GM21529 (cell line): Measurements from ENCODE around the gene PHC2.

Experiments used
- ATAC-seq: cut with Tn5 transposase; IDR thresholded peaks from one replicate; pipeline ENCODE4 v1.9.1; 2021; ENCODE audit not compliant: unreplicated experiment

The PHC2 gene

DNA sequence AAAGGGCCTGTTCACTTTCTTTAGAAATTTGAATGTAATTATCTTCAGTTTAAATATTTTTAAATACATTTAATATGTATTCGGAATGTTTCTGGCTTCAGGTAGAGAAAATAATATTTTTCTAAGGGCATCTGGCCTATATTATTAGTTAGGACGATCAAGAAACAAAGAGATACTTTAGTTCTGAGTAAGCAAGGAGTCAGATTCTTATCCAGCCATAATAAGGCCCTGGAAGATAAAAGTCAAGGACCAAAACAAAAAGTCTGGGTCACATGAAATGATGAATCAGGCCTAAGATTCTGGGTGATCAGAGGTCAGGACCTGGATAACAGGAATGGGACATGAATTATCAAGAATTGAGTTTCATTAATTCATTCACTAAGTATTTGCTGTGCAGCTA is 6.3 kb downstream of the PHC2 start:
- ATAC-seq: no peak

DNA sequence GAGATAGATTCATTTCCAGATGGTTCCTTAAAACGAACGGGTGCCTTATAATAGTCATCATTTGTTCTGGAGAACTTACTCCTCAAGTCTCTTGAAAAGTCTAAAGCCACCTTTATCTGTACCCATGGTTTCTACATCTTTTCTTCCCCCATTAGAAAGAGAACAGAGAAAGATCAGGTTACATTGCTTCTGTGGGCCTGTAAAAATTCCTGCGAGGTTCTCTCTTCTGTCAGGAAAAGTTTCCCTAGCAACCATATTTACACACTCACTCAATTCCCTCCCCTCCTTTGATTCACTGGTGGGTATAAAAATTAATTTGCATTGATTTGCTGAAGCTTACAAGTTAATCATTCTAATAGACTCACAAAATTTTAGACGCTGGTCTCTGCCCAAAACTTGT is 6.7 kb downstream of the PHC2 start:
- ATAC-seq: no peak

DNA sequence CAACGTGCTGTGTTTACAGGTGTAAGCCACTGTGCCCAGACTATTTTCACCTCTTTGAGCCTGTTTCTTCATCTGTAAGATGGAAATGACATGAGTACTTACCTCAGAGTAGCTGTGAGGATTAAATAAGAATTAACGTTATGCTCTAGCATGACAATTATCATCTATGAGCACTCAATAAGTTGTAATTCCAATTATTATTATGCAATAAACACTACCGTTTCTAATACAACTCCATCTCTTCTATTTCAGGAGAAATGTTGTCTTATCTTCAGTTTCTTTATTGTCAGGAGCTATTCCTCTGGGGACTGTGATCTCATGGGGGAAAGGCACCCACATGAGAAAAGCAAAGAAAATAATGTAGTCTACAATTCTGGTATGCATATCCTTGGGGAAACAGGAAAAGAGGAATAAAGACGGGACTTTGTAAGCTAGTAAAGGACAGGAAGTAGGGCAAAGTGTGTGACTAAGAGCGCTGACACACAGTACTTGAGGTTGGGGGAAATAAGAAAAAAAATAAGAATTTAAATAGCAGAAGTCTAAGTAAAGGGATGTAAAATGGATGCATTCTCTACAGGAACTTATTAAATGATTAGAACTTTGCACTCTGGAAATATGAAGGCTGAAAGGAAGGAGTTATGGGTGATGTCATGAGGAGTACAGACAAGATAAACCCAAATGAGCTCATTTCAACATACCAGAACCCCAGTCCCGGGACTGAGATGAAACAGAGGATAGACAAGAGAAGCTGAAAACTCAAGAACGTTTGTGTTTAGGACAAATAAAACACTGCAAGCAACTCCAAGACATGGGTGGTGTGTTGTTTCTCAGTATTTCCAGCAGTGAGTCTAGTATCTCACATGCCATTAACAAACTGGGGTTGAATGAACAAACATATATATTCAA is 9.8 kb downstream of the PHC2 start:
- ATAC-seq: no peak

DNA sequence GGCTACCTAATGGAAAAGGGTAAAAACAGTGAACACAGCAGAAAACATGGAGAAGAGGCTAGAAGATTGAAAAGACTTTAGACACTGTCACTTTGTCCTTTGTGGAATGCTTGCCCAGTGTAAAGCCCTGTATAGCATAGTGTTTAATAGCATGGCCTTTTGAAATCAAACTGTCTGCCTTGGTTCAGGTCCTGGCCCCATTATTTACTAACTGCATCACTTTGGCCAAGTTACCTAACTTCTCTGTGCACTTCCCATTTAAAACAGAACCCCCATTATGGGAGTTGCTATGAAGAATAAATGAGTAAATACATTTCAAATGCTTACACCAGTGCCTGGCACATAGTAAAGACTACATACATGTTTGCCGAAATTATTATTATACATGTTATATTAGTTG is 12.1 kb downstream of the PHC2 start:
- no peak for ATAC-seq

DNA sequence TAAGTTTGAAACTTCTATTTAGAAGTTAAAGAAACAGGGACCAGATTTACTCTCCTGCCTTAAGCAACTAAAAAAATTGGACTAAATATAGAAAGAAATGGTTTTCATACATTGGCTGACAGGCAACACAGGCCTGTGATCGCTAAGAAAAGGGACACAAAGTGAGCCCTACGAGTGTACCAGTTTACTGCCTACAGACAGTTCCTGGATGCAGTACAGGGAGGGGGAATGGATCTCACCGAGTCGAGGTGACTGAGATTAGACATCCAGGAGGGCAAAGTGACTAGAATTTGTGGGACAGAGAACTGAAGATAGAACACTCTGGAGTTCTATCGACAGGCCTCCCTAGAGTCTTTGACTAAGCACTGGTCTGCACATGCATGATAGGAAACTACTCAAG is 16.0 kb downstream of the PHC2 start:
- ATAC-seq: no peak

DNA sequence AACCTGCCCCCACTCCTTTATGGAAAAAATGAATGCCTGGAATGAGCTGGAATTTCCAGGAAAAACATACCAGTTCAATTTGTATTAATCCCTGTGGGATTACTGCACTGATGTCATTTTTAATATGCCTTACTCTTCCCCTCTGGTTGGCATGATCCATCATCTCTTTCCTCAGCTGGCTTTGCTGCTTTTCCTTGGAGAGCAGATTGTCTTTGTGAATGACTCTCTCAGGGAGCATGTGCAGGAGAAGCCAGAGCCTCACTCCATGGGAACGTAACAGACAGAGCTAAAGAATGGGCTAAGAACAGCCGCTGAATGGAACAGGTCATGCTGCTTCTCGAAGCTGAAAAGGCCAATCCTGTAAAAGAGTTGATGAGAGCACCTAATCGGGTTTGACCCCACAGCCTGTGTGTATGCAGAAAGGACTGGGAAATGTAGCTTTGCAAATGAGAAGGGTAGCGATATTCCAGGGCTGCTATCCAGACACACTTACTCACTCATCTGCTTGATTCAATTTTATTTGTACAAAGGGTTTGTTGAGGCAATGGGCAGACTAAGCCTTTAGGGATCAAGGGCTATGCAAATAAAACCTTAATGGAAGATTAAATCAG is 20.7 kb downstream of the PHC2 start:
- ATAC-seq: no peak

DNA sequence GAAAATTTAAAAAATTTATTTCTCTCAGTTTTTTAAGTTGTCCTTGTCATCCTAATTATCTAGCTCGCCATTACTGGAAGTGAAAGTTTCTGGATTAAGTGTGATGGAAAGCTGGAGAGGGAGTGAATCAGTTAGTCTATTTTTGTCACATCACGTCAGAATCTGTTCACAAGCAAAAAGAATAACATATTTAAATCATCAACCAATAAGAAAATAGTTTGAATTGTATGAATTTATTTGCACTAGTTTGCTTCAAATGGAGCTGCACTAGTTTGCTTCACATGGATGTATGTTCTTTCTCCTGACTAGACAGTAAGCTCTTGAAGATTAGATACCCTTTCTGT is 22.8 kb downstream of the PHC2 start:
- ATAC-seq: no peak

DNA sequence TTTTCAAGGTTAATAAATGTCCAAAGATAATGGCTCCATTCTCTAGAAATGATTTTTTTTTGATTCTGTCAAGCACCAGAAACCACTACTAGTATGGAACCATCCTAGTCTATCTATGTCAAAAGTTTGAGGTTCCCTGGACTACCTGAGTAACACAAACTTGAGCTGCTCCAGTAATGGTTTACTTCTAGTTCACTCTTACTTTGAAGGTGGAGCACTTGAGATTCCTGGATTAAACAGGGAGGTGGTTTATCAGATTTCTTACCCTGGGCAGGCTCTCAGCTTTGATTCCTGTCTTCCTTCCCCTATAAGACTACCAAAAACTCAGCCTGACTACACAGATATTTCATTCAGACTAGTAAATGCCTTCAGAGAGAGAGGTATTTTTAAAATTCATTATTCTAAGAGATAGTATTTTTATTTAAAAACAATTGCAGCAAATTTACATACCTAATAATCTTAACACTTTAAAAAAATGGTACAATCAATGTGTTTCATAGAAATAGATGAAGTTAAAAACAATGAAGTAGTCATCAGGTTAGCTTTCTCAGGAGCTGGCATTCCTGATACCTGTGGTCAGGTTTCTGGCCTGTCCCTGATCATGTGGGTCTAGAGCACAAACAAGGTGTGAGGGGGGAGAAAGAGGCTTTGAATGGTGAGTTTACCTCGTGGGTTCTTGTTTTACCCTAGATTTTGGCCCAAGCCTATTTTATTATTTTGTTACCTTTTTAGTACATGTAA is 23.4 kb downstream of the PHC2 start:
- ATAC-seq: no peak

DNA sequence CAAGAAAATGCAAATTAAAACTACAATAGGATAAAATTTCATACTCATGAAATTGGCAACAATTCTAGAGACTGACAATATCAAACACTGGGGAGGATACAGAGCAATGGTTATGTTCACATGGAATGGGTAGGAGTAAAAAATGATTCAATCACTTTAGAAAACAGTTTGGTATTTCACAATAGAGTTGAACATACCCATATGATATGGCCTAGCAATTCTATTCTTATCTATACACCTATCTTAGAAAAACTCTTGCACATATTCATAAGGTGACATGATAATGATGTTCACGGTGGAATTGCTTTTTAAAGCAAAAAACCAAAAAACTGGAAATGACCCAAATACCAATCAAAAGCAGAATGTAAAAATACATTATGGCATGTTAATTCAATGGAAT is 28.7 kb downstream of the PHC2 start:
- no peak for ATAC-seq

DNA sequence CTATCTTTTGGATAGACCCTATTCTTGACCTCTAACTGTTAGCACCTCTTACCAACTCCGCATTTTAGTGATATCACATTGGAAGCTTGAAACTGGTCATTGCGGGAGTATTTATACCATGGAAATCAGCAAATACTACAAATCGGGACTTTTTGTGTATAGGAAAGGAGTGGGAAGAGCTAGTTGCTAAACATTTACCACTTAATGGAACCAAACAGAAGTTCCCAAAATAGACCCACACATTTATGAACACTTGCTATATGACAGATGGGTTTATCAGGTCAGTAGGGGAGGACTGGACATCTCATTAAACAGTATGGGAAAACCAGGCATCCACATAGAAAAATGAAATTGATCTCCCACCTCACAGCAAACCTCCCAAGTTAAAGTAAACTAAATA is 29.4 kb downstream of the PHC2 start:
- no peak for ATAC-seq

DNA sequence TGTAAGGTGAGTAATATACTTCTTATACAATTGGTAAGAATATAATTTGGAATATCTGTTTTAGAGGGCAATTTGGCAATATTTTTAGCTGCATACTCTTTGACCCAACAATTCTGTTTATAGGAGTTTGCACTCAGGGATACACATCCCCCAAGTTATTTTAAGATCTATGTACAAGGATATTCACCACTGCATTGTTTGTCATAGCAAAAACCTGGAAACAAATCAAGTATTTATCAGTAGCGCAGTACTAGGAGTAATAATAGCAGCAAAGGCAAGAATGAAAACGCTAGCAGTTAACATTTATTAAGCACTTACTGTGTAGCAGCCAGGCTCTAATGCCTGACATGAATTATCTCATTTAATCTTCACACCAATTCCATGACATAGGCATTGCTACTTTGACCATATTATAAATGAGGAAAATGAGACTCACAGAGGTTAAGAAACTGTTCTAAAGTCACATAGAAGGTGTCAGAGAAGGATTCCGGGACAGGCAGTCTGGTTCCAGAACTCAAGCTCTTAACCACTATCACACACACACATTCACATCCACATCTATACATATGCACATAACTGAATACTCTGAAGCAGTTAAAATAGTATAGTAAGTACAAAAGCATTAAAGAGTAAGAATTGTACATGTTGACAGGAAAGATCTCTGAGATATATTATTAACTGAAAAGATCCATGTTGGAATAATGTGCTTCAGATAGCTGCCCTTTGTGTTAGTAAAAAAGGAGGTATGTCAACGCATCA is 30.6 kb downstream of the PHC2 start:
- ATAC-seq: no peak

DNA sequence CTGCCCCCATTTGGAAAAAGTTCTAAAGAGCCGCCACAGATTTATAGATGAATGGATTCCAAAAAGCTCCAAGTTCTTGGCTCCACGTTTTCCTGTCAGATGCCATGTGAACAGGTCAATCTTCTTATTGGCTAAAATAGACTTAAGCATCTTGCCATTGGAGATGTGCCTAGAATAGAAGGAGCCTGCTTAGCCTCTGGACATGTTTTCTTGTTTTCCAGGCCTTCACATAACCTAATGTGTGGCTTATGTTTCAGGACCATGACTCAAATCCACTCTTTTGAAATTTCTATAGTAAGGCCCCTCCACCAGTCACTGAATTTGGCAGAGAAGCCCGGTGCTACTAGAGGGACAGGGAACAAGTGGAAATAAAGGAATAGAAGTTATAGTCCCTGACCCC is 31.5 kb downstream of the PHC2 start:
- ATAC-seq: no peak

DNA sequence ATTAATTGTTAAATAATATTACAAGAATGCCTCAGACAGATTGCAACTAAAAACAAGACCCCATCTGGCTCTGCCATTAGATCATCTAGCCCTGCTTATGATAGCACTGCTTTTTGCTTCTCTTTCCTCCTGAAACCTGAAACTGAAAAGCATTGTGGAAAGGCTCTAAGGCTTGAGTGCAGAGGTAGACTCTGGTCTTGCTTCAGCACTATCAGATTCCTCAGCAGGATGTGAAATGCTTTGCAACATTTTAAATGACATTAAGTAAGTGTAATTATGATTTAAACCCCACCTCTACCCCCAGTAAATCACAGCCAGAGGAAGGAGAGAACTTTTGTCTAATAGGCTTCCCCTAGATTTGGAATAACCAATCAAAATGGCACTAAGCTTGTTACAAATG is 32.9 kb downstream of the PHC2 start:
- ATAC-seq: no peak

DNA sequence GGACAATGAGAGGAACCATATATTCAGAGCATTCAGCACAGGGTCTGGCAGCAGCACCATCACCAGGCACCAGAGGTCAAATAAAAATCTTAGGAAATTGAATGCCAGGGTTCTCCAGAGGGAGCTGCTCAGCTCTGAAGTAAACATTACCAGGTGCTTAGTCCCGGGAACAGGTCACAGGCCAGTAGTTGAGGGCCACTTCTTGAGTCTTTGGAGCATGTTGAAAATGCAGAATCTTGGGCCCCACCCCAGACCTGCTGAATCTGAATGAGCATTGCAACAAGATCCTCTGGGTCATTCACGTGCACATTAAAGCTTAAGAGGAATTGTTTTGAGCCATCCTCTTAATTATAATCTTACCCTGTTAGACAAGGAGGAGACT is 33.8 kb downstream of the PHC2 start:
- no peak for ATAC-seq

DNA sequence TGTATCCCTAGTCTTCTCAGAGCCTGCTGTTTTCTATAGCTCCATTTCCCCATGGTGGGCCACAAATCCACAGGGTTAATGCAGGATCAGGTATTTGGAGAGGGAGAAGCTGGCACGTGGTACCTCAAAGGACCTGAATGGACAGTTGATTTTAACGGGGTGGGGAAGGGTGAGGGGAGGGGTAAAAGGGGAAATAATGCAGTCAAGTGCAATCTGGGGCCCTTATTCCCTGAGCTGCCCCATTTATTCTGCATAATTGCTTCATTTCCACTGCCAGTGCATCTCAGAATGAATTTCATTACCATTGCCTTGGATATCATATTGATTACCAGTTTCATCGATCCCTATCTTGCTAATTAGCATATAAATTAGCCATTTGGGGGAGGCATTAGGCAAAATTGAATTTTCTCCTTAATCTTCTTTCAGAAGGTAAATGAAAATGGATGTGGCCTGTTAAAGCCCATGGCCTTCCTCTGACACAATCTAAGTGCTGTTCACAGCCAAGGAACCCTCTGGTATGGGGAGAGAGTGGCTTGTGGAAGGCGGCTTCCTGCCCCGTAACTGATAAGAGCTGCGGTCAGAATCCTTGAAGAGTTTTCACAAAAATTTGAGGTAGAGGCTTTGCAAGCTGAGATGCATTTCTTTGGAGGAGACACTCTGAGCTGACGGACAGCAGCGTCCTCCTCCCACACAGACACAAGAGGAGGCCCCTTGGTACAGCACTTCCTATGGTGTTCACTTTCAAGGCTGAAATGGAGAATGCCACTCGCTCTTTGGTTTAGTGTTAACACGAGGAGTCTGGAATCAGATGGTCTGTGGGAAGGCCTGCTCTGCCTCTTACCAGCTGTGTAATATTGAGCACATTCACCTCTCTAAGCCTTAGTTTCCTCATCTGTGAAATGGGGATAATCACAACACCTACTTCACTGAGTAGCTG is 34.4 kb downstream of the PHC2 start:
- ATAC-seq: no peak

DNA sequence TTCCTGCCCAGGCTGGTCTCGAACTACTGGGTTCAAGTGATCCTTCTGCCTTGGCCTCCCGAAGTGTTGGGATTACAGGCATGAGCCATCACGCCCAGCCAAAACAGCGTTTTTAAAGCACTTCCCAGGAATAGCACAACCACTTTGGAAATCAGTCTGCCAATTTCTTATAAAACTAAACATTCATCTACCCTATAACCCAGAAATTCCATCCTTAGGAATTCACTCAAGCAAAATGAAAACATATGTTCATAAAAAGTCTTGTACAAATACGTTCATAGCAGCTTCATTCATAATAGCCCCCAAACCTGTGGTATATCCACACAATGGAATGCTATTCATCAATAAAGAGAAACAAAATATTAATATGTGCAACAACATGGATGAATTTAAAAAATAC is 36.1 kb downstream of the PHC2 start:
- no peak for ATAC-seq

DNA sequence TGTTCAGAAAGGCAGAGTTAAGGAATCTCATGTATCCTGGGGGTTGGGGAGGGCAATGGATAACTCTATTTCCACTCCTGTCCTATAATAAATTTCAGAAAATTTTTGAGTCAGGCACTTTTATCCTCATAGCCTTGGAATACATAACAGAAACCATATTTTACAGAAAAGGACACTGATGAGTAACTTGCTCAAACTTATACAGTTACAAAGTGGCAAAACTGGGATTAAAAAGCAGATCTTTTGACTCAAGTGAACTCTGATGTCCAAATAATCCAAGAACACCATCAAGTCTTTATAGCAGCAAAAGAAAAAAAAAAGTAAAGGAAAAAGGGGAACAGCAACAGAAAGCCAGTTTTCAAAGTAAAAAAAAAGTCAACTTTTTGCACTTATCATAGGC is 36.9 kb downstream of the PHC2 start:
- no peak for ATAC-seq

DNA sequence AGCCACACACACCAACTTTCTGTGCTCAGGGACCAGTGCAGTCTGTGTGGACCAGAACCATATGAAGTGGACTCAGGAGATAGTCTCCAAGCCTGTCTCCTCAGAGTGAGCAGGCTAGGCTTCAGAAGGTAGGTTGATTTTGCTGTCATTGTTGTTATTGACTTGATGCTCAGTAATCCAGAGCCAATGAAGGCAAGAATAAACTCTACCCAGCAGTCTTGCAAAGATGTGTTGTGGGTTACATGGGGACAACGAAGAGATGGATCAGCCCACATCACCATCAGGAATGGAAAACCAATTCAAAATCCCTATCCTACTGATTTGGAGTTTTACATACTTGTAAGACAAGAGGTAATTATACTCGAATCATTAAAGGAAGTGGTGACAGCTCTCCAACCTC is 37.4 kb downstream of the PHC2 start:
- no peak for ATAC-seq

DNA sequence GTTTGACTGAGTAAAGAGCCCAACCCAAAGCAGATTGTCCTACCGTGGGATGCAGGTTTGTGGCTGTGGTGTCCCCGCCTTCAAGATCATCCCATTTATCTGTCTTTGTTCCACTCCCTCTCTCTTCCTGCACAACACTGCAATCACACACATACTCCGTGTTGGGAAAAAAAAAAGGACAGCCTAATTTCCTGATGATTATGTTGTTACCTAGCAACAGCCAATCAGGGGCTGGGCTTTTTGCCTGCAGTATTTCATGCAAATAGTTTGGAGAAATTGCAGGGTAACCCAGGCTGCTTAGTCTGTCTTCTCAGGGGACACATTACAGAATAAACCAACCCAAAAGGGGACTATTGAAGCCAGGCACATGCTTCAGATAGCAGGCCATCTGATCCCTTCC is 38.3 kb downstream of the PHC2 start:
- no peak for ATAC-seq

DNA sequence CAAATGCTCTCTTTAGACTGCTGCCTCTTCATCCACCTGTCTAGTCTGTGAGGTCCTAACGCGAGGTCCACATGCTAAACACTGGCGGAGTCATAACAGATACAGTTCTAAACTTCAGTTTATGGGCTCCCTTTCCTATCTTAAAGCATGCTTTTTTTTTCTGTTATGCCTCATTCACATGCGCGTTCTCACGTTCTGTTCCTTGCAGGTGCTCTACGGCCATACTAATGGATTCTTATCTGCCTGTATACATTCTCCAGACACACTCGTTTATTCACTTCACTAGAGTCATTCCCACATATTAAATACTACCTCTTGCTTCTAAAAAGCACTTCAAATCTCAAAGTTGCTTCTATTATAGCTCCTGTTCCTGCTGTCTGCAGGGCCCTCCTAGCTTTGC is 38.7 kb downstream of the PHC2 start:
- no peak for ATAC-seq
